H1 (cell line): ENCODE results near the gene TNNT3. TPM values are rescaled to one million over a fixed set of nuclear protein-coding genes. Genes with fewer than 3 reads are reported as not detected.

Experiments used
- CTCF ChIA-PET: fragments of 300-600 bp; sonication (Branson Sonifier 250); formaldehyde crosslinking; loops from one replicate; lab custom pipeline; 2021; ENCODE audit not compliant: partially characterized antibody; lab: Charles Lee
- POLR2A ChIA-PET: fragments of 300-600 bp; sonication (Branson Sonifier 250); formaldehyde crosslinking; loops from one replicate; lab custom pipeline; 2021; ENCODE audit warnings: inconsistent platforms; ENCODE audit not compliant: partially characterized antibody; lab: Charles Lee
- DNase-seq, 2 experiments: peaks; one replicate each; pipeline versions ENCODE4 v3.0.0 to v3.0.0-alpha.2; 2010 to 2022; ENCODE audit warnings: low spot score in 2 of 2, low read depth in 1 of 2, mixed read lengths in 1 of 2
- FAIRE-seq: peaks from 2 replicates; lab custom pipeline; 2011; peaks lifted over from hg19 to GRCh38; lab: Jason Lieb, UNC
- H2AFZ ChIP-seq: 2 replicates; pipeline ENCODE4 v1.8.1; 2012; ENCODE audit warnings: low read length, inconsistent platforms
- H2AK5ac ChIP-seq: 2 replicates; pipeline ENCODE4 v1.6.1; 2013; ENCODE audit warnings: low read depth, low read length
- H2BK120ac ChIP-seq: replicated peaks from 2 replicates; pipeline ENCODE3; 2013; ENCODE audit warnings: low read depth, low read length, inconsistent platforms
- H2BK12ac ChIP-seq: 2 replicates; pipeline ENCODE4 v1.6.1; 2013; ENCODE audit warnings: low read depth, low read length
- H2BK15ac ChIP-seq: 2 replicates; pipeline ENCODE4 v1.6.1; 2013; ENCODE audit warnings: low read length
- H2BK20ac ChIP-seq: 2 replicates; pipeline ENCODE4 v1.6.1; 2013; ENCODE audit warnings: low read length
- H2BK5ac ChIP-seq: 2 replicates; pipeline ENCODE4 v1.6.1; 2013; ENCODE audit warnings: low read depth, low read length
- H3K14ac ChIP-seq: 2 replicates; pipeline ENCODE4 v1.6.1; 2013; ENCODE audit warnings: inconsistent platforms; ENCODE audit not compliant: insufficient read length
- H3K18ac ChIP-seq: 2 replicates; pipeline ENCODE4 v1.6.1; 2013; ENCODE audit warnings: low read length; ENCODE audit errors: extremely low read depth
- H3K23ac ChIP-seq: 2 replicates; pipeline ENCODE4 v1.6.1; 2013; ENCODE audit warnings: inconsistent platforms; ENCODE audit not compliant: insufficient read length
- H3K23me2 ChIP-seq: 2 replicates; pipeline ENCODE4 v1.6.1; 2013; ENCODE audit warnings: low read depth, low read length
- H3K27ac ChIP-seq: 2 replicates; pipeline ENCODE4 v1.6.1; 2011; ENCODE audit warnings: low read depth, low read length, inconsistent platforms
- H3K27me3 ChIP-seq, 4 experiments: replicated peaks in 1 of 4; 1 replicate in 1 of 4; 2 replicates in 3 of 4; pipeline versions ENCODE4 v1.6.1 to v1.8.1; 2011 to 2013; ENCODE audit warnings: low read length in 3 of 4, mild to moderate bottlenecking in 3 of 4, inconsistent platforms in 2 of 4, mixed read lengths in 2 of 4, moderate library complexity in 1 of 4; ENCODE audit not compliant: control insufficient read depth in 3 of 4, insufficient read depth in 3 of 4; ENCODE audit errors: extremely low read depth in 1 of 4
- H3K36me3 ChIP-seq, 4 experiments: 2 replicates each; pipeline versions ENCODE4 v1.6.1 to v1.8.1; 2011 to 2013; ENCODE audit warnings: mild to moderate bottlenecking in 4 of 4, low read length in 3 of 4, moderate library complexity in 2 of 4, control low read depth in 1 of 4, inconsistent platforms in 1 of 4; ENCODE audit not compliant: insufficient read depth in 4 of 4, control insufficient read depth in 2 of 4
- H3K4ac ChIP-seq: replicated peaks from 2 replicates; pipeline ENCODE3; 2013; ENCODE audit warnings: low read length, low read depth, mixed read lengths, inconsistent platforms; ENCODE audit not compliant: insufficient read length
- H3K4me1 ChIP-seq, 4 experiments: replicated peaks in 1 of 4; 1 replicate in 1 of 4; 2 replicates in 3 of 4; pipeline versions ENCODE4 v1.6.1 to v1.8.1; 2011 to 2013; ENCODE audit warnings: low read length in 3 of 4, inconsistent platforms in 2 of 4, mixed read lengths in 1 of 4; ENCODE audit not compliant: insufficient read depth in 4 of 4, control insufficient read depth in 3 of 4
- H3K4me2 ChIP-seq, 2 experiments: 2 replicates each; pipeline versions ENCODE4 v1.6.1 to v1.8.1; 2011 to 2013; ENCODE audit warnings: low read depth in 2 of 2, low read length in 2 of 2, control low read depth in 1 of 2, inconsistent platforms in 1 of 2, mild to moderate bottlenecking in 1 of 2; ENCODE audit not compliant: insufficient read depth in 1 of 2
- H3K4me3 ChIP-seq, 4 experiments: fragments of 200-600, 300-600 bp in 1 of 4; sonication (generic), shearing (Covaris generic), sonication (Bioruptor Twin) in 1 of 4; 2 replicates each; pipeline versions ENCODE4 v1.5.1 to v1.8.1; 2011 to 2016; ENCODE audit warnings: low read length in 4 of 4, low read depth in 3 of 4, control low read depth in 2 of 4, inconsistent platforms in 2 of 4, mild to moderate bottlenecking in 2 of 4, mixed read lengths in 1 of 4, moderate library complexity in 1 of 4; ENCODE audit not compliant: insufficient read depth in 2 of 4; ENCODE audit errors: extremely low read depth in 1 of 4
- H3K56ac ChIP-seq: replicated peaks from 2 replicates; pipeline ENCODE3; 2013; ENCODE audit warnings: low read depth, mild to moderate bottlenecking, mixed read lengths, low read length, inconsistent platforms; ENCODE audit not compliant: insufficient read length
- H3K79me1 ChIP-seq: 2 replicates; pipeline ENCODE4 v1.6.1; 2013; ENCODE audit warnings: low read depth, low read length, control low read depth
- H3K79me2 ChIP-seq, 2 experiments: 2 replicates each; pipeline versions ENCODE4 v1.6.1 to v1.8.1; 2012 to 2013; ENCODE audit warnings: low read length in 2 of 2, mild to moderate bottlenecking in 2 of 2, inconsistent platforms in 1 of 2; ENCODE audit not compliant: insufficient read depth in 2 of 2, control insufficient read depth in 1 of 2
- H3K9ac ChIP-seq, 4 experiments: replicated peaks in 1 of 4; 1 replicate in 1 of 4; 2 replicates in 3 of 4; pipeline versions ENCODE4 v1.6.1 to v1.8.1; 2011 to 2013; ENCODE audit warnings: low read depth in 3 of 4, low read length in 3 of 4, control low read depth in 2 of 4, mild to moderate bottlenecking in 2 of 4, moderate library complexity in 2 of 4, inconsistent platforms in 1 of 4; ENCODE audit errors: extremely low read depth in 1 of 4
- H3K9me3 ChIP-seq, 2 experiments: 2 replicates each; pipeline versions ENCODE4 v1.6.1 to v1.8.1; 2012 to 2013; ENCODE audit warnings: mild to moderate bottlenecking in 2 of 2, moderate library complexity in 2 of 2, control low read depth in 1 of 2, inconsistent platforms in 1 of 2, low read depth in 1 of 2, low read length in 1 of 2, mixed read lengths in 1 of 2; ENCODE audit not compliant: insufficient read depth in 2 of 2
- H4K20me1 ChIP-seq, 2 experiments: replicated peaks in 1 of 2; 2 replicates each; pipeline versions ENCODE3 to v1.8.1; 2011 to 2013; ENCODE audit warnings: inconsistent platforms in 2 of 2, low read length in 2 of 2, mild to moderate bottlenecking in 1 of 2; ENCODE audit not compliant: insufficient read depth in 2 of 2, control insufficient read depth in 1 of 2
- H4K5ac ChIP-seq: 2 replicates; pipeline ENCODE4 v1.6.1; 2013; ENCODE audit warnings: low read length, low read depth, mixed read lengths, inconsistent platforms; ENCODE audit not compliant: insufficient read length
- H4K8ac ChIP-seq: 2 replicates; pipeline ENCODE4 v1.8.0; 2013; ENCODE audit warnings: mild to moderate bottlenecking, moderate library complexity, low read length, inconsistent platforms; ENCODE audit not compliant: insufficient read depth; ENCODE audit errors: extremely low read depth
- H4K91ac ChIP-seq: replicated peaks from 2 replicates; pipeline ENCODE3; 2013; ENCODE audit warnings: low read length, mixed read lengths, inconsistent platforms; ENCODE audit not compliant: insufficient read length
- BRCA1 ChIP-seq: IDR thresholded peaks from 2 replicates; pipeline ENCODE4 v1.6.1; 2012; ENCODE audit warnings: low read depth, low read length, improper control_type of control experiment
- CREB1 ChIP-seq: IDR thresholded peaks from 2 replicates; pipeline ENCODE4 v1.6.1; 2012; ENCODE audit warnings: inconsistent platforms
- CTBP2 ChIP-seq: IDR thresholded peaks from 2 replicates; pipeline ENCODE4 v1.7.0; 2011; ENCODE audit warnings: borderline replicate concordance, mild to moderate bottlenecking, moderate library complexity, mixed read lengths, low read length; ENCODE audit not compliant: insufficient read depth, insufficient read length
- HDAC2 ChIP-seq, 2 experiments: fragments of 300-600 bp in 1 of 2; sonication (generic) in 1 of 2; IDR thresholded peaks; 2 replicates each; pipeline ENCODE4 v1.6.1; 2011 to 2012; ENCODE audit warnings: low read depth in 2 of 2, low read length in 2 of 2, mild to moderate bottlenecking in 2 of 2, moderate library complexity in 2 of 2, borderline replicate concordance in 1 of 2, inconsistent platforms in 1 of 2
- PHF8 ChIP-seq: fragments of 200-600 bp; sonication (generic); conservative IDR thresholded peaks from 2 replicates; pipeline ENCODE4 v1.7.1; 2012; ENCODE audit warnings: low read depth, mild to moderate bottlenecking, inconsistent platforms, low read length, moderate library complexity
- SAP30 ChIP-seq: fragments of 300-600 bp; sonication (generic); IDR thresholded peaks from 2 replicates; pipeline ENCODE4 v1.7.1; 2012; ENCODE audit warnings: low read length, moderate library complexity, mild to moderate bottlenecking, inconsistent platforms; ENCODE audit not compliant: insufficient read depth, insufficient replicate concordance
- SP1 ChIP-seq: IDR thresholded peaks from 2 replicates; pipeline ENCODE4 v1.6.1; 2011; ENCODE audit warnings: low read depth, low read length
- TEAD4 ChIP-seq: IDR thresholded peaks from 2 replicates; pipeline ENCODE4 v1.6.1; 2012; ENCODE audit warnings: low read depth, low read length, inconsistent platforms, mixed read lengths
- ZNF274 ChIP-seq: IDR thresholded peaks from 2 replicates; pipeline ENCODE4 v1.7.0; 2012; ENCODE audit warnings: low read length, borderline replicate concordance; ENCODE audit errors: extremely low read depth
- WGBS, 2 experiments: shearing (Covaris generic) in 1 of 2; methylation state at CpG; one replicate each; pipeline versions ENCODE4 v1.1.6 to v1.1.7; 2013 to 2015; ENCODE audit warnings: low lambda C conversion rate in 2 of 2, mixed read lengths in 2 of 2, inconsistent platforms in 1 of 2, low coverage in 1 of 2, missing lambda C conversion rate in 1 of 2; ENCODE audit not compliant: insufficient replicate concordance in 2 of 2, insufficient coverage in 1 of 2, insufficient read length in 1 of 2; ENCODE audit errors: extremely low coverage in 1 of 2, missing lambda C conversion rate in 1 of 2; 5-methylcytosine and 5-hydroxymethylcytosine counted together
- polyA plus RNA-seq, 7 experiments: library from polyadenylated mRNA; depleted of rRNA in 3 of 7; stranded (reverse) in 5 of 7; unstranded in 2 of 7; fragments of >200 nt in 5 of 7; fragments of 200-250 nt in 2 of 7; gene quantifications; 1 replicate in 5 of 7; 2 replicates in 1 of 7; 4 replicates in 1 of 7; pipeline versions ENCODE4 v1.2.1 to v1.2.3, GENCODE V29; 2011 to 2013; ENCODE audit warnings: missing spikeins in 2 of 7, mixed read lengths in 2 of 7
- total RNA-seq: library from RNA; stranded (reverse); fragmentation: NEBNext Ultra II Directional; extraction: Animal tissue kit (Norgen Biotek cat#: 25700); gene quantifications from 2 replicates; pipeline ENCODE4 v1.2.1, GENCODE V29; 2021
- TF ChIP-seq, protein P1 (sequence below): IDR thresholded peaks from 2 replicates; pipeline ENCODE4 v1.6.1; 2011; ENCODE audit warnings: low read length, improper control_type of control experiment

TNNT3 gene
- total and polyA plus RNA-seq, 2 of the 8 experiments (the other 6 are each of a cell fraction or from before 2014, with no cell fraction given): not detected

DNA sequence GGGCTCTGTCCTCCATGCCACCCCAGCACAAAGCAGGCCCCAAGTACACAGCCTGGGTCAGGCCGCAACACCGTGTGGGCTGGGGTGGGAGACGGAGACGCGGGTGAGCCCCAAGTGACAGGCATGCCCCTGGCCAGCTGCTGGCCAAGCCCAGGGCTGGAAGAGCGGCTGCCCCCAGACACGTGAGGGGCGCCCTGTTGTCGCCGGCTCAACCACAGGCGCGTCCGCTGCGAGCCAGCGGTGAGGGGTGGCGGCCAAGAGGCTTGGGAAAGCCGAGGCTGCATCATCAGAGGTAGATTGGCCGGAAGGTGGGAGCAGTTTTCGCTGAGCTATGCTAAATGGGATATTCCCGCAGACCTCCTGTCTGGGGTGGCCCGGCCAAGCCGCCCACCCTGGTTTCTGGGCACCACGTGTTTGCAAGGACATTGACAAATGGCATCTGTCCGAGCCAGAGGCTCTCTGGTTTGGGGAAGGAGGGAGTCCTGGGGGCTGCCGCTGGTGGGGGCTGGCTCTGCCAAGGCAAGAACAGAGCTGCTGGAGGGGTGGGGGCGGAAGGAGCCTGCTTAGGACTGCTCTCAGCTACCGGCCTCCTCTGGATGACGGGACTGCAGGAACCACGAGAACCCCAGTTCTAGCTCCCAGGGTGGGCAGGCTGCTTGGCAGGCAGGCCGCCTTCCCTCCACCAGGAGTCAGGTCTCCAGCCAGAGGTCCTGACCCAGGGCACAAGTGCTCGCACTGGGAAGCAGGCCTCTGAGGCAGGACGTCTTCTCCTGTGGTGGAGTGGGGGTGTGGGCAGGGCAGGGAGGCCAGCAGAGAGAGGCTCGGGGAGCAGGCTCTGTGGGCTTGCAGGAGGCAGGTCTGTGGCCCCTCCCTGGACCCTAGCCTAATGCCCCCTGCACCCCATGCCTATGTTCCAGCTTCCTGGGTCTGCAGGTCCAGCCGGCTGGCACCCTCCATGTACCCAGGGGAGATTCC is 28.4 kb upstream of the TNNT3 start:
- ChIA-PET CTCF (interaction anchor here (0.5 to 4.0 kb wide), 10 partner anchors 9 to 259 kb away, joined by 3 to 39 read pairs (median 9); partner anchors contain the start of gene TNNT3), POLR2A (no interaction called here)
- Histone ChIP-seq H3K23ac (no peak overlapping the region), H3K9ac (no peak overlapping the region), H3K79me1 (no peaks in the 10 kb centered on the region), H3K27ac (no peak overlapping the region), H2BK15ac (no peak overlapping the region), H2AK5ac (no peak overlapping the region), H2BK5ac (no peak overlapping the region), H4K5ac (no peak overlapping the region), H3K4me1 (no peaks in the 10 kb centered on the region), H3K9me3 (no peaks in the 10 kb centered on the region), H3K56ac (no peak overlapping the region), H3K27me3 (no peaks in the 10 kb centered on the region; a peak in 1 of 7 replicates), H2BK120ac (no peak overlapping the region), H3K4me2 (no peak overlapping the region), H3K18ac (no peak overlapping the region), H3K79me2 (no peaks in the 10 kb centered on the region), H3K4me3 (no peak overlapping the region), H2AFZ (no peak overlapping the region), H2BK20ac (no peak overlapping the region), H3K14ac (no peak overlapping the region), H3K4ac (no peak overlapping the region), H3K23me2 (peaks cover 15% of the 10 kb centered on the region; the same call in 1 of the 2 replicates), H2BK12ac (no peak overlapping the region), H3K36me3 (no peaks in the 10 kb centered on the region), H4K91ac (no peak overlapping the region), H4K20me1 (peaks cover 0 to 4% of the 10 kb centered on the region in 2 experiments), H4K8ac (peak overlapping the region; percentile 83; the same call in 1 of the 2 replicates)
- DNase-seq (no peak), FAIRE-seq (no peak)
- WGBS, 2 experiments: 93% methylated on average over 30 of the region's 34 CpGs; no CpG with 5 or more reads in 1 of the 2 experiments
- TF ChIP-seq BRCA1 (no peak), ZNF274 (no peak), CREB1 (no peak), HDAC2 (IDR thresholded peaks at IDR 0.05; ENCODE audit: borderline replicate concordance in 1 of 2, low read depth in 2 of 2, low read length in 2 of 2) (no peak), TEAD4 (no peak), SAP30 (no peak), CTBP2 (no peak), SP1 (no peak), PHF8 (no peak)
- TF ChIP-seq, protein P1, sequence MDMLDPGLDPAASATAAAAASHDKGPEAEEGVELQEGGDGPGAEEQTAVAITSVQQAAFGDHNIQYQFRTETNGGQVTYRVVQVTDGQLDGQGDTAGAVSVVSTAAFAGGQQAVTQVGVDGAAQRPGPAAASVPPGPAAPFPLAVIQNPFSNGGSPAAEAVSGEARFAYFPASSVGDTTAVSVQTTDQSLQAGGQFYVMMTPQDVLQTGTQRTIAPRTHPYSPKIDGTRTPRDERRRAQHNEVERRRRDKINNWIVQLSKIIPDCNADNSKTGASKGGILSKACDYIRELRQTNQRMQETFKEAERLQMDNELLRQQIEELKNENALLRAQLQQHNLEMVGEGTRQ: no peak
